ENCODE results near the gene PXYLP1.

DNA sequence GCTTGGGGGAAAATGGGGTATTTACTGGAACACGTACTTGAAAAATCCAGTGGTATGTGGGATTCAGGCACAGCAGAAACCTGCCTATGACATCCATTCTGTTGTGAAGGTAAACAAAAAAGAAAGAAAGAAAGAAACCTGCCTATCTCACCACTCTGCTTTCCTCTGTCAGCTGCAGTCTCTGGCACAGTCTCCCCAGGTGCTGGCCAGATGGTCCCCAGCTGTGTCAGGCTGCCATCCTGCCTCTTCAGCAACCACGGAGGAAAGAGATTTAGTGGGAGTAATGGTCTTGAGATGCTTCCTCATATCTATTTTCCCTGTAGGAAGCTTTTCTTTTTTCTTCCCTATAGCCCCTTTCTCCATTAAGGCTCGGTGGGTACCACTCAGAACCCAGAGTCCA lies 2.5 kb upstream of the PXYLP1 start:
- TF ChIP-seq CTCF (conservative IDR thresholded peaks at IDR 0.05; ENCODE audit: low read depth, low read length) = no peak
- TF ChIP-seq EZH2phosphoT487 (IDR thresholded peaks at IDR 0.05; ENCODE audit: borderline replicate concordance, low read length) = no peak
